Osteocyte (in vitro differentiated cells): ENCODE data around the gene SLC7A6OS. TPM values are rescaled to one million over a fixed set of nuclear protein-coding genes. Genes with fewer than 3 reads are reported as not detected.
"Not testable (repeated sequence)": the region's sequence is repeated elsewhere in the genome, so short reads cannot be mapped to it uniquely, and the experiment has no call there.

ENCODE experiments used
- DNase-seq: peaks from one replicate; pipeline ENCODE4 v3.0.0; 2021; ENCODE audit warnings: mixed read lengths; ENCODE audit not compliant: unreplicated experiment; ENCODE audit errors: extremely low spot score
- H3K27ac Mint-ChIP-seq: one replicate; pipeline ENCODE4 v1.8.0; 2021; ENCODE audit warnings: mild to moderate bottlenecking, mixed read lengths; ENCODE audit not compliant: unreplicated experiment
- H3K27me3 Mint-ChIP-seq: one replicate; pipeline ENCODE4 v1.8.0; 2021; ENCODE audit warnings: mixed read lengths; ENCODE audit not compliant: unreplicated experiment
- H3K36me3 Mint-ChIP-seq: one replicate; pipeline ENCODE4 v1.8.0; 2021; ENCODE audit warnings: mixed read lengths; ENCODE audit not compliant: unreplicated experiment
- H3K4me1 Mint-ChIP-seq: one replicate; pipeline ENCODE4 v1.8.0; 2021; ENCODE audit warnings: mixed read lengths; ENCODE audit not compliant: unreplicated experiment
- H3K4me3 Mint-ChIP-seq: one replicate; pipeline ENCODE4 v1.8.0; 2021; ENCODE audit warnings: mild to moderate bottlenecking, moderate library complexity, mixed read lengths; ENCODE audit not compliant: unreplicated experiment
- H3K9me3 Mint-ChIP-seq: one replicate; pipeline ENCODE4 v1.8.0; 2021; ENCODE audit warnings: mixed read lengths; ENCODE audit not compliant: unreplicated experiment
- CTCF ChIP-seq: fragments of 200-600 bp; sonication (generic); IDR thresholded peaks from 2 replicates; pipeline ENCODE4 v1.5.0; 2021; ENCODE audit warnings: antibody characterized with exemption, mild to moderate bottlenecking, moderate library complexity
- total RNA-seq: library from RNA; stranded (reverse); gene quantifications from 2 replicates; pipeline ENCODE4 v1.2.1, GENCODE V29; 2021

Gene SLC7A6OS
- total RNA-seq, 1 donor from 2014 or later, result 14.2 TPM

- DNase-seq, result no peak
- H3K4me3 Mint-ChIP-seq, result no peak overlapping the region
- peaks cover 33% of the 10 kb centered on the region for H3K4me1 Mint-ChIP-seq
- peaks cover 30% of the 10 kb centered on the region for H3K36me3 Mint-ChIP-seq
- TF ChIP-seq CTCF, result no peak
- H3K9me3 Mint-ChIP-seq, result no peaks in the 10 kb centered on the region
- H3K27ac Mint-ChIP-seq, result no peak overlapping the region
- H3K27me3 Mint-ChIP-seq, result no peaks in the 10 kb centered on the region
Measured at GRCh38 chr16:68292425-68292824, 18.3 kb downstream of the SLC7A6OS start.

GRCh38 chr16:68291227-68291626 is 19.5 kb downstream of the SLC7A6OS start:
- peaks cover 41% of the 10 kb centered on the region for H3K4me1 Mint-ChIP-seq
- H3K27ac Mint-ChIP-seq, result no peak overlapping the region
- H3K4me3 Mint-ChIP-seq, result no peak overlapping the region
- no peaks in the 10 kb centered on the region for H3K27me3 Mint-ChIP-seq
- TF ChIP-seq CTCF, result no peak
- no peak for DNase-seq
- peaks cover 31% of the 10 kb centered on the region for H3K36me3 Mint-ChIP-seq
- no peaks in the 10 kb centered on the region for H3K9me3 Mint-ChIP-seq

GRCh38 chr16:68290450-68290849 is 20.3 kb downstream of the SLC7A6OS start:
- peak overlapping the region; percentile 77 for H3K27ac Mint-ChIP-seq
- DNase-seq, result no peak
- no peak overlapping the region for H3K4me3 Mint-ChIP-seq
- no peaks in the 10 kb centered on the region for H3K9me3 Mint-ChIP-seq
- no peaks in the 10 kb centered on the region for H3K27me3 Mint-ChIP-seq
- peaks cover 41% of the 10 kb centered on the region for H3K4me1 Mint-ChIP-seq
- peaks cover 31% of the 10 kb centered on the region for H3K36me3 Mint-ChIP-seq
- no peak for TF ChIP-seq CTCF

GRCh38 chr16:68289621-68290329 is 21.0 kb downstream of the SLC7A6OS start:
- no peaks in the 10 kb centered on the region for H3K27me3 Mint-ChIP-seq
- H3K4me1 Mint-ChIP-seq, result peaks cover 41% of the 10 kb centered on the region
- no peak for DNase-seq
- TF ChIP-seq CTCF, result no peak
- H3K4me3 Mint-ChIP-seq, result no peak overlapping the region
- peak overlapping the region; percentile 77 for H3K27ac Mint-ChIP-seq
- H3K9me3 Mint-ChIP-seq, result no peaks in the 10 kb centered on the region
- peaks cover 27% of the 10 kb centered on the region for H3K36me3 Mint-ChIP-seq

GRCh38 chr16:68289202-68289601 is 21.5 kb downstream of the SLC7A6OS start:
- Mint-ChIP-seq H3K27ac (peak overlapping the region; percentile 77), H3K4me3 (no peak overlapping the region), H3K27me3 (no peaks in the 10 kb centered on the region), H3K36me3 (peaks cover 25% of the 10 kb centered on the region), H3K9me3 (no peaks in the 10 kb centered on the region), H3K4me1 (peaks cover 41% of the 10 kb centered on the region)
- no peak for TF ChIP-seq CTCF
- no peak for DNase-seq

- not testable (repeated sequence) for H3K9me3 Mint-ChIP-seq
Measured at GRCh38 chr16:68288796-68289195, 21.9 kb downstream of the SLC7A6OS start.

More at GRCh38 chr16:68288796-68289195, 21.9 kb downstream of the SLC7A6OS start:
- H3K27ac Mint-ChIP-seq, H3K4me3 Mint-ChIP-seq, DNase-seq, H3K27me3 Mint-ChIP-seq: not testable (repeated sequence)
- Mint-ChIP-seq H3K36me3 (peaks cover 24% of the 10 kb centered on the region), H3K4me1 (peaks cover 41% of the 10 kb centered on the region)
